HCT116 (cell line): ENCODE results near the gene ERLEC1. TPM values are rescaled to one million over a fixed set of nuclear protein-coding genes. Genes with fewer than 3 reads are reported as not detected.
"Not testable (repeated sequence)": the region's sequence is repeated elsewhere in the genome, so short reads cannot be mapped to it uniquely, and the experiment has no call there.

Experiments
- ATAC-seq: fragments of 200-7000 bp; cut with Tn5 transposase; 2 replicates; pipeline ENCODE4 v1.9.1; 2020; ENCODE audit warnings: mild to moderate bottlenecking, moderate library complexity
- BruUV-seq: library from RNA; stranded (reverse); fragments of 400-500 nt; replicated peaks from 2 replicates; lab custom pipeline; 2021; lab: Mats Ljungman, UMichigan
- CTCF ChIA-PET: fragments of 300-600 bp; sonication (Branson Sonifier 250); formaldehyde crosslinking; loops from one replicate; lab custom pipeline; 2021; ENCODE audit warnings: antibody characterized with exemption; lab: Charles Lee
- POLR2A ChIA-PET: fragments of 300-600, 350-600 bp; sonication (Branson Sonifier 250); formaldehyde crosslinking; loops from one replicate; lab custom pipeline; 2021; ENCODE audit warnings: antibody characterized with exemption; lab: Charles Lee
- RAD21 ChIA-PET, 2 experiments: fragments of 300-600 bp; sonication (Branson Sonifier 250); formaldehyde crosslinking; loops; one replicate each; lab custom pipeline; 2023; ENCODE audit warnings: low total read pairs in 2 of 2; ENCODE audit not compliant: uncharacterized antibody in 2 of 2, unreplicated experiment in 2 of 2, low non-redundant PET in 1 of 2; lab: Charles Lee
- DNase-seq: peaks from one replicate; pipeline ENCODE4 v3.0.0-alpha.2; 2010; ENCODE audit warnings: low read depth, low spot score
- H2AFZ ChIP-seq: fragments of 200-600 bp; shearing (Covaris generic), sonication (generic); 2 replicates; pipeline ENCODE4 v1.6.1; 2017; ENCODE audit warnings: low read depth, mixed run types, mixed read lengths, antibody characterized with exemption, low read length; ENCODE audit not compliant: poor library complexity, severe bottlenecking
- H3K27ac ChIP-seq: 2 replicates; pipeline ENCODE4 v1.5.1; 2012; ENCODE audit warnings: low read depth, low read length
- H3K27me3 ChIP-seq: fragments of 200-600 bp; sonication (generic); 2 replicates; pipeline ENCODE4 v1.6.1; 2016; ENCODE audit warnings: mixed run types, low read length, mixed read lengths; ENCODE audit not compliant: insufficient read depth
- H3K36me3 ChIP-seq, 2 experiments: fragments of 200-500 bp in 1 of 2; fragments of 200-600 bp in 1 of 2; sonication (Bioruptor generic) in 1 of 2; sonication (generic) in 1 of 2; 2 replicates each; pipeline versions ENCODE4 v1.5.1 to v1.6.1; 2014 to 2016; ENCODE audit warnings: low read length in 2 of 2, inconsistent platforms in 1 of 2, mixed read lengths in 1 of 2, mixed run types in 1 of 2; ENCODE audit not compliant: insufficient read depth in 2 of 2, control insufficient read depth in 1 of 2
- H3K4me1 ChIP-seq, 2 experiments: fragments of 200-600 bp in 1 of 2; sonication (generic) in 1 of 2; 2 replicates each; pipeline versions ENCODE4 v1.5.1 to v1.6.1; 2012 to 2017; ENCODE audit warnings: low read length in 2 of 2, inconsistent platforms in 1 of 2, mild to moderate bottlenecking in 1 of 2, mixed read lengths in 1 of 2, mixed run types in 1 of 2, moderate library complexity in 1 of 2; ENCODE audit not compliant: insufficient read depth in 2 of 2, control insufficient read depth in 1 of 2
- H3K4me2 ChIP-seq: fragments of 200-600 bp; sonication (generic); 2 replicates; pipeline ENCODE4 v1.6.1; 2017; ENCODE audit warnings: mixed run types, low read length, mixed read lengths
- H3K4me3 ChIP-seq, 2 experiments: fragments of 200-600 bp in 1 of 2; sonication (generic) in 1 of 2; replicated peaks in 1 of 2; 2 replicates each; pipeline ENCODE4 v1.5.1; 2011 to 2016; ENCODE audit warnings: low read length in 2 of 2, control low read depth in 1 of 2, low read depth in 1 of 2, mild to moderate bottlenecking in 1 of 2, mixed read lengths in 1 of 2, mixed run types in 1 of 2
- H3K79me2 ChIP-seq: fragments of 200-600 bp; sonication (generic); 2 replicates; pipeline ENCODE4 v1.6.1; 2017; ENCODE audit warnings: mild to moderate bottlenecking, mixed run types, low read length, moderate library complexity, mixed read lengths; ENCODE audit not compliant: insufficient read depth
- H3K9ac ChIP-seq: fragments of 200-600 bp; sonication (generic); 2 replicates; pipeline ENCODE4 v1.6.1; 2016; ENCODE audit warnings: low read length, mixed read lengths
- H3K9me2 ChIP-seq: fragments of 200-600 bp; sonication (generic), shearing (Covaris generic); 2 replicates; pipeline ENCODE4 v1.6.1; 2017; ENCODE audit warnings: mixed run types, mild to moderate bottlenecking, moderate library complexity; ENCODE audit not compliant: insufficient read depth
- H3K9me3 ChIP-seq, 2 experiments: fragments of 200-500 bp in 1 of 2; fragments of 200-600 bp in 1 of 2; sonication (Bioruptor generic) in 1 of 2; sonication (generic) in 1 of 2; 2 replicates each; pipeline ENCODE4 v1.6.1; 2014 to 2017; ENCODE audit warnings: low read length in 2 of 2, mixed read lengths in 2 of 2, inconsistent platforms in 1 of 2, low read depth in 1 of 2, mild to moderate bottlenecking in 1 of 2, mixed run types in 1 of 2, moderate library complexity in 1 of 2; ENCODE audit not compliant: control insufficient read depth in 1 of 2, insufficient read depth in 1 of 2
- H4K20me1 ChIP-seq: fragments of 200-600 bp; sonication (generic), shearing (Covaris generic); 2 replicates; pipeline ENCODE4 v1.6.1; 2017; ENCODE audit warnings: mixed run types, mild to moderate bottlenecking, moderate library complexity; ENCODE audit not compliant: insufficient read depth
- ATF3 ChIP-seq: IDR thresholded peaks from 2 replicates; pipeline ENCODE4 v1.6.1; 2012
- CEBPB ChIP-seq: IDR thresholded peaks from 2 replicates; pipeline ENCODE4 v1.6.1; 2012; ENCODE audit warnings: low read depth
- CTCF ChIP-seq, 3 experiments: fragments of 200-600 bp in 1 of 3; sonication (generic) in 1 of 3; IDR thresholded peaks in 2 of 3; conservative IDR thresholded peaks in 1 of 3; 2 replicates each; pipeline ENCODE4 v1.5.1; 2012 to 2017; ENCODE audit warnings: low read depth in 2 of 3, low read length in 2 of 3, antibody characterized with exemption in 1 of 3, borderline replicate concordance in 1 of 3, control low read depth in 1 of 3, mild to moderate bottlenecking in 1 of 3, mixed read lengths in 1 of 3, mixed run types in 1 of 3, moderate library complexity in 1 of 3; ENCODE audit not compliant: insufficient read depth in 1 of 3
- EGR1 ChIP-seq: IDR thresholded peaks from 2 replicates; pipeline ENCODE4 v1.6.1; 2012; ENCODE audit warnings: low read depth
- EZH2phosphoT487 ChIP-seq: fragments of 200-600 bp; IDR thresholded peaks from 2 replicates; pipeline ENCODE4 v1.6.1; 2018; ENCODE audit warnings: antibody characterized with exemption, borderline replicate concordance
- FOSL1 ChIP-seq: IDR thresholded peaks from 2 replicates; pipeline ENCODE4 v1.6.1; 2012; ENCODE audit warnings: low read depth
- RAD21 ChIP-seq: IDR thresholded peaks from 2 replicates; pipeline ENCODE4 v1.6.1; 2012; ENCODE audit warnings: low read depth, mild to moderate bottlenecking
- REST ChIP-seq: IDR thresholded peaks from 2 replicates; pipeline ENCODE4 v1.6.1; 2012; ENCODE audit warnings: low read depth
- SIN3A ChIP-seq: IDR thresholded peaks from 2 replicates; pipeline ENCODE4 v1.6.1; 2012; ENCODE audit warnings: low read depth
- SP1 ChIP-seq: IDR thresholded peaks from 2 replicates; pipeline ENCODE4 v1.6.1; 2012; ENCODE audit warnings: low read depth
- SRF ChIP-seq: IDR thresholded peaks from 2 replicates; pipeline ENCODE4 v1.6.1; 2012; ENCODE audit warnings: low read depth
- YY1 ChIP-seq: IDR thresholded peaks from 2 replicates; pipeline ENCODE4 v1.6.1; 2011; ENCODE audit warnings: low read length, low read depth, moderate library complexity, mild to moderate bottlenecking; ENCODE audit not compliant: insufficient replicate concordance; ENCODE audit errors: extremely low read depth
- intact Hi-C: fragments of 100-400 bp; cut with micrococcal nuclease; formaldehyde crosslinking; loops from 2 replicates; pipeline ENCODE4 v1.10.0; 2022
- total RNA-seq: library from RNA; stranded (reverse); gene quantifications from one replicate; pipeline ENCODE4 v1.2.1, GENCODE V29; 2021; ENCODE audit not compliant: unreplicated experiment

The ERLEC1 gene
- total RNA-seq, 1 experiment from 2014 or later: 26.9 TPM

GRCh38 chr2:53840580-53840979 lies 53.7 kb downstream of the ERLEC1 start:
- intact Hi-C loops: no loop called here
- Histone ChIP-seq H3K27me3 (no peaks in the 10 kb centered on the region), H3K36me3 (no peaks in the 10 kb centered on the region), H3K27ac (no peak overlapping the region), H3K9me3 (no peaks in the 10 kb centered on the region), H3K79me2 (no peaks in the 10 kb centered on the region), H4K20me1 (no peaks in the 10 kb centered on the region), H3K9me2 (no peaks in the 10 kb centered on the region), H3K9ac (no peak overlapping the region), H3K4me1 (no peaks in the 10 kb centered on the region), H3K4me2 (no peak overlapping the region), H3K4me3 (no peak overlapping the region), H2AFZ (no peak overlapping the region)
- BruUV-seq: no TSS peak
- CTCF ChIA-PET: no interaction called here
- ATAC-seq (no peak), DNase-seq (no peak)
- RAD21 ChIA-PET: no interaction called here
- POLR2A ChIA-PET: no interaction called here
- no peak for TF ChIP-seq REST
- no peak for TF ChIP-seq EZH2phosphoT487
- TF ChIP-seq SP1: no peak
- TF ChIP-seq SRF: no peak
- no peak for TF ChIP-seq CEBPB
- no peak for TF ChIP-seq SIN3A
- no peak for TF ChIP-seq CTCF (IDR thresholded peaks at IDR 0.05 in 2 of 3, conservative IDR thresholded peaks at IDR 0.05 in 1 of 3; ENCODE audit: borderline replicate concordance in 1 of 3, insufficient read depth in 1 of 3, low read depth in 2 of 3, low read length in 2 of 3)
- no peak for TF ChIP-seq YY1
- no peak for TF ChIP-seq RAD21
- TF ChIP-seq EGR1: no peak
- TF ChIP-seq FOSL1: no peak
- TF ChIP-seq ATF3: no peak

- H3K9me2 ChIP-seq, H3K9me3 ChIP-seq, intact Hi-C loops, H2AFZ ChIP-seq, H3K27ac ChIP-seq, ATAC-seq, H4K20me1 ChIP-seq, H3K9ac ChIP-seq, BruUV-seq, POLR2A ChIA-PET, H3K27me3 ChIP-seq, CTCF ChIA-PET, H3K79me2 ChIP-seq, RAD21 ChIA-PET, DNase-seq, H3K36me3 ChIP-seq, H3K4me1 ChIP-seq, H3K4me2 ChIP-seq, H3K4me3 ChIP-seq: not testable (repeated sequence)
Measured at GRCh38 chr2:53841651-53842050, 54.8 kb downstream of the ERLEC1 start.
